Endodermal cell (in vitro differentiated cells): ENCODE data around the gene APBA2. TPM values are rescaled to one million over a fixed set of nuclear protein-coding genes. Genes with fewer than 3 reads are reported as not detected.

ENCODE experiments used
- DNase-seq: peaks from one replicate; pipeline ENCODE4 v3.0.0-alpha.2; 2017
- H3K27ac ChIP-seq: 2 replicates; pipeline ENCODE4 v1.5.1; 2013; ENCODE audit warnings: mild to moderate bottlenecking, low read depth, low read length, moderate library complexity
- H3K27me3 ChIP-seq: 2 replicates; pipeline ENCODE4 v1.6.1; 2013; ENCODE audit warnings: mild to moderate bottlenecking, low read length, moderate library complexity; ENCODE audit not compliant: insufficient read depth, control insufficient read depth, poor library complexity, severe bottlenecking
- H3K36me3 ChIP-seq: 2 replicates; pipeline ENCODE4 v1.7.0; 2013; ENCODE audit warnings: mild to moderate bottlenecking, low read length, moderate library complexity; ENCODE audit not compliant: control insufficient read depth, insufficient read depth
- H3K4me1 ChIP-seq: one replicate; pipeline ENCODE4 v1.7.0; 2013; ENCODE audit warnings: low read length; ENCODE audit not compliant: control insufficient read depth, insufficient read depth
- H3K4me3 ChIP-seq: 2 replicates; pipeline ENCODE4 v1.5.1; 2013; ENCODE audit warnings: mild to moderate bottlenecking, low read length, moderate library complexity
- H3K9ac ChIP-seq: 2 replicates; pipeline ENCODE4 v1.6.1; 2013; ENCODE audit warnings: mild to moderate bottlenecking, low read length, moderate library complexity; ENCODE audit not compliant: poor library complexity, severe bottlenecking; ENCODE audit errors: extremely low read depth
- H3K9me3 ChIP-seq: 2 replicates; pipeline ENCODE4 v1.6.1; 2013; ENCODE audit warnings: mild to moderate bottlenecking, low read length, moderate library complexity; ENCODE audit not compliant: control insufficient read depth
- H3K27ac Mint-ChIP-seq: 2 replicates; pipeline ENCODE4 v1.8.0; 2020; ENCODE audit warnings: mixed read lengths
- H3K27me3 Mint-ChIP-seq: 2 replicates; pipeline ENCODE4 v1.8.0; 2021; ENCODE audit warnings: mild to moderate bottlenecking, mixed read lengths; ENCODE audit not compliant: insufficient read depth
- H3K36me3 Mint-ChIP-seq: 2 replicates; pipeline ENCODE4 v1.8.0; 2020; ENCODE audit warnings: low read depth, mixed read lengths
- H3K4me1 Mint-ChIP-seq: 2 replicates; pipeline ENCODE4 v1.8.0; 2020; ENCODE audit warnings: mixed read lengths
- H3K4me3 Mint-ChIP-seq: 2 replicates; pipeline ENCODE4 v1.8.0; 2020; ENCODE audit warnings: mild to moderate bottlenecking, moderate library complexity, mixed read lengths
- H3K9me3 Mint-ChIP-seq: 2 replicates; pipeline ENCODE4 v1.8.0; 2020; ENCODE audit warnings: mild to moderate bottlenecking, mixed read lengths
- CTCF ChIP-seq: fragments of 200-600 bp; sonication (generic); conservative IDR thresholded peaks from 2 replicates; pipeline ENCODE4 v1.5.0; 2021; ENCODE audit warnings: antibody characterized with exemption, mild to moderate bottlenecking
- WGBS, 2 experiments: methylation state at CpG; one replicate each; pipeline versions ENCODE4 v1.1.5 to v1.1.7; 2013; ENCODE audit warnings: missing lambda C conversion rate in 2 of 2, mixed read lengths in 1 of 2; ENCODE audit not compliant: insufficient coverage in 1 of 2, insufficient read length in 1 of 2; 5-methylcytosine and 5-hydroxymethylcytosine counted together
- total RNA-seq, 2 donors: library from RNA; stranded (reverse); fragmentation: NEBNext Ultra II Directional in 1 of 2; extraction: Animal tissue kit (Norgen Biotek cat#: 25700) in 1 of 2; gene quantifications; 2 replicates in 1 of 2; 3 replicates in 1 of 2; pipeline ENCODE4 v1.2.1, GENCODE V29; 2021

Gene APBA2
- total RNA-seq, 2 donors from 2014 or later = 27.1 to 27.3 TPM

GRCh38 chr15:29127506-29128430 lies 242.0 kb downstream of the APBA2 start:
- peaks cover 6% of the 10 kb centered on the region for H3K4me1 ChIP-seq
- no peak overlapping the region for H3K27ac ChIP-seq
- H3K9me3 ChIP-seq = no peaks in the 10 kb centered on the region
- DNase-seq = no peak
- 88% methylated on average over 13 to 19 of the region's 19 CpGs for WGBS, 2 experiments
- H3K27me3 ChIP-seq = no peaks in the 10 kb centered on the region
- H3K9me3 Mint-ChIP-seq = no peaks in the 10 kb centered on the region
- no peak overlapping the region for H3K9ac ChIP-seq
- no peaks in the 10 kb centered on the region for H3K36me3 Mint-ChIP-seq
- H3K4me3 ChIP-seq = no peak overlapping the region
- no peaks in the 10 kb centered on the region for H3K27me3 Mint-ChIP-seq
- no peak overlapping the region for H3K4me3 Mint-ChIP-seq
- peaks cover 44% of the 10 kb centered on the region for H3K4me1 Mint-ChIP-seq
- H3K27ac Mint-ChIP-seq = no peak overlapping the region
- peak; percentile 4 for TF ChIP-seq CTCF
- H3K36me3 ChIP-seq = no peaks in the 10 kb centered on the region

DNA sequence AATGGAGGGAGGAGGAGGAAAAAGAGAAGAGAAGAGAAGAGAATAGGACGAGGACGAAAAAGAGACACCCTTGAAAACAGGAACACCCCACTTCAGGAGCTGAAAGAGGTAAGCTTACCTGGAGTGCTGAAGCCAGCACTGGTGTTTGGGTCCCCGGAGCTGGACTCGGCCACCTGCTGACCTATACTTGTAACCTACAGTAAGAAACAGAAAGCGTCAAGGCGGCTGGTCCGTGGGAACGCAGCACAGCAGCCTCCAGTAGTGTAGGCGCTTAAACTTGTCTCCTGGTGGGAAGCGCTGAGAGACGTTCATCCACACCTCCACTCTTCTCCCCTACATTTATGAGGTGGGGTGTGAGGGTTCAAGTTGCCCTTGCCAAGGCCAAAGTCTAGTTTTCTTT lies 242.9 kb downstream of the APBA2 start:
- Mint-ChIP-seq H3K27ac (peak overlapping the region; percentile 10), H3K27me3 (no peaks in the 10 kb centered on the region), H3K4me1 (peaks cover 40% of the 10 kb centered on the region), H3K36me3 (no peaks in the 10 kb centered on the region), H3K9me3 (no peaks in the 10 kb centered on the region), H3K4me3 (no peak overlapping the region)
- peaks cover 6% of the 10 kb centered on the region for H3K4me1 ChIP-seq
- no peak overlapping the region for H3K9ac ChIP-seq
- WGBS, 2 experiments = 93 to 96% methylated on average over 3 to 8 of the region's 11 CpGs
- no peak for TF ChIP-seq CTCF
- no peak overlapping the region for H3K4me3 ChIP-seq
- no peak overlapping the region for H3K27ac ChIP-seq
- DNase-seq = no peak
- no peaks in the 10 kb centered on the region for H3K9me3 ChIP-seq
- H3K27me3 ChIP-seq = no peaks in the 10 kb centered on the region
- H3K36me3 ChIP-seq = no peaks in the 10 kb centered on the region

DNA sequence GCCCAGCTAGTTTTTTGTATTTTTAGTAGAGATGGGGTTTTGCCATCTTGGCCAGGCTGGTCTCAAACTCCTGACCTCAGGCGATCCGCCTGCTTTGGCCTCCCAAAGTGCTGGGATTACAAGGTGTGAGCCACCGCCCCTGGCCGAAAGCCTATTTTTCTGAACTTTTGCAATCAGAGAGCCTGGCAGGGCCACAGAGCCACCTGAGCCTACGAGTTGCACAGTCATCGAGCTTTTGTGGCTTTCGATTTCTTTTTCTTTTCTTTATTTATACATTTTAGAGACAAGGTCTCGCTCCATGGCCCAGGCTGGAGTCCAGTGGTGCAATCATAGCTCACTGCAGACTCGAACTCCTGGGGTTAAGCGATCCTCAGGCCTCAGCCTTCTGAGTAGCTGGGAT lies 243.4 kb downstream of the APBA2 start:
- 94% methylated on average over 8 to 10 of the region's 10 CpGs for WGBS, 2 experiments
- Histone ChIP-seq H3K4me1 (peaks cover 6% of the 10 kb centered on the region), H3K9ac (no peak overlapping the region), H3K27ac (no peak overlapping the region), H3K27me3 (no peaks in the 10 kb centered on the region), H3K9me3 (no peaks in the 10 kb centered on the region), H3K4me3 (no peak overlapping the region), H3K36me3 (no peaks in the 10 kb centered on the region)
- H3K27ac Mint-ChIP-seq = no peak overlapping the region
- H3K4me3 Mint-ChIP-seq = no peak overlapping the region
- H3K4me1 Mint-ChIP-seq = peaks cover 37% of the 10 kb centered on the region
- TF ChIP-seq CTCF = no peak
- no peaks in the 10 kb centered on the region for H3K36me3 Mint-ChIP-seq
- no peaks in the 10 kb centered on the region for H3K27me3 Mint-ChIP-seq
- DNase-seq = no peak
- no peaks in the 10 kb centered on the region for H3K9me3 Mint-ChIP-seq
